GM19455 (cell line): ENCODE measurements around the gene TMEM272.
A peak's percentile ranks its signal among the peaks of the same experiment; 100 is the strongest.

ENCODE experiments used
- ATAC-seq: cut with Tn5 transposase; IDR thresholded peaks from one replicate; pipeline ENCODE4 v1.9.1; 2021; ENCODE audit not compliant: unreplicated experiment

Gene TMEM272

GRCh38 chr13:51856027-51856736 is 11.2 kb upstream of the TMEM272 start:
- no peak for ATAC-seq

- no peak for ATAC-seq
These were observed 4.4 kb upstream of the TMEM272 start for GRCh38 chr13:51849145-51850101.

- no peak for ATAC-seq
These were observed 3.7 kb upstream of the TMEM272 start for GRCh38 chr13:51848674-51849073.

GRCh38 chr13:51846756-51847155 is 1.8 kb upstream of the TMEM272 start:
- no peak for ATAC-seq

GRCh38 chr13:51845574-51846318 is 769 bp upstream of the TMEM272 start:
- ATAC-seq = no peak

GRCh38 chr13:51843529-51843928 is 1.4 kb downstream of the TMEM272 start:
- no peak for ATAC-seq

- no peak for ATAC-seq
These were observed 3.2 kb downstream of the TMEM272 start for GRCh38 chr13:51841732-51842131.

- no peak for ATAC-seq
These were observed 4.1 kb downstream of the TMEM272 start for GRCh38 chr13:51840917-51841316.

GRCh38 chr13:51839711-51840540 is 5.1 kb downstream of the TMEM272 start:
- no peak for ATAC-seq

GRCh38 chr13:51838240-51838846 is 6.6 kb downstream of the TMEM272 start:
- no peak for ATAC-seq

GRCh38 chr13:51837016-51837415 is 8.0 kb downstream of the TMEM272 start:
- no peak for ATAC-seq

- ATAC-seq = no peak
These were observed 10.3 kb downstream of the TMEM272 start for GRCh38 chr13:51834581-51835171.

- ATAC-seq = no peak
These were observed 11.0 kb downstream of the TMEM272 start for GRCh38 chr13:51833980-51834379.

- peak; percentile 63 for ATAC-seq
These were observed 12.4 kb downstream of the TMEM272 start for GRCh38 chr13:51832471-51833152.

GRCh38 chr13:51831519-51831918 is 13.5 kb downstream of the TMEM272 start:
- ATAC-seq = no peak

- no peak for ATAC-seq
These were observed 15.4 kb downstream of the TMEM272 start for GRCh38 chr13:51829568-51829899.

GRCh38 chr13:51828730-51829567 is 16.0 kb downstream of the TMEM272 start:
- ATAC-seq = no peak

GRCh38 chr13:51827254-51827653 is 17.7 kb downstream of the TMEM272 start:
- no peak for ATAC-seq
